Vagina (tissue), 2 donors: ENCODE data around the gene TBC1D2.
"Not testable (repeated sequence)": the region's sequence is repeated elsewhere in the genome, so short reads cannot be mapped to it uniquely, and the experiment has no call there.

Experiments
- CTCF ChIP-seq, 3 experiments: fragments of 450-650 bp in 2 of 3; fragments of 200-600 bp in 1 of 3; sonication (generic) in 1 of 3; IDR thresholded peaks; one replicate each; pipeline ENCODE4 v1.5.1; 2017 to 2019; ENCODE audit warnings: antibody characterized with exemption in 3 of 3, mild to moderate bottlenecking in 2 of 3, moderate library complexity in 2 of 3
- POLR2A ChIP-seq, 2 donors: fragments of 450-650 bp; IDR thresholded peaks; one replicate each; pipeline ENCODE4 v1.6.1; 2017; ENCODE audit warnings: antibody characterized with exemption in 2 of 2, mild to moderate bottlenecking in 2 of 2, moderate library complexity in 2 of 2
- POLR2AphosphoS5 ChIP-seq, 2 donors: sonication (generic); formaldehyde crosslinking; IDR thresholded peaks; one replicate each; pipeline ENCODE4 v1.9.0; 2017; ENCODE audit warnings: antibody characterized with exemption in 2 of 2, mild to moderate bottlenecking in 2 of 2, low read depth in 1 of 2; ENCODE audit not compliant: insufficient read depth in 1 of 2

GRCh38 chr9:98267556-98267955 lies 12.1 kb upstream of the TBC1D2 start:
- not testable (repeated sequence) for TF ChIP-seq POLR2AphosphoS5 (IDR thresholded peaks at IDR 0.05; ENCODE audit: insufficient read depth in 1 of 2, low read depth in 1 of 2); CTCF (IDR thresholded peaks at IDR 0.05); POLR2A (IDR thresholded peaks at IDR 0.05)
